Chondrocyte (in vitro differentiated cells): ENCODE results near the gene ECD. TPM values are rescaled to one million over a fixed set of nuclear protein-coding genes. Genes with fewer than 3 reads are reported as not detected.

Source experiments
- DNase-seq: peaks from one replicate; pipeline ENCODE4 v3.0.0; 2021; ENCODE audit warnings: mixed read lengths, low spot score
- H3K27ac Mint-ChIP-seq: one replicate; pipeline ENCODE4 v1.8.0; 2021; ENCODE audit warnings: mild to moderate bottlenecking, moderate library complexity, mixed read lengths; ENCODE audit not compliant: unreplicated experiment
- H3K27me3 Mint-ChIP-seq: 2 replicates; pipeline ENCODE4 v1.8.0; 2021; ENCODE audit warnings: low read depth, mixed read lengths
- H3K36me3 Mint-ChIP-seq: 2 replicates; pipeline ENCODE4 v1.8.0; 2021; ENCODE audit warnings: low read depth, mixed read lengths
- H3K4me1 Mint-ChIP-seq: 2 replicates; pipeline ENCODE4 v1.8.0; 2021; ENCODE audit warnings: low read depth, mild to moderate bottlenecking, mixed read lengths
- H3K4me3 Mint-ChIP-seq: one replicate; pipeline ENCODE4 v1.8.0; 2021; ENCODE audit warnings: mild to moderate bottlenecking, moderate library complexity, mixed read lengths; ENCODE audit not compliant: unreplicated experiment
- H3K9me3 Mint-ChIP-seq: 2 replicates; pipeline ENCODE4 v1.8.0; 2021; ENCODE audit warnings: low read depth, mixed read lengths
- total RNA-seq: library from RNA; stranded (reverse); gene quantifications from 3 replicates; pipeline ENCODE4 v1.2.1, GENCODE V29; 2021
- TF ChIP-seq, protein P1 (sequence below): fragments of 200-600 bp; sonication (generic); IDR thresholded peaks from 2 replicates; pipeline ENCODE4 v1.5.0; 2021; ENCODE audit warnings: antibody characterized with exemption, mild to moderate bottlenecking, moderate library complexity

The ECD gene
- total RNA-seq, 1 donor from 2014 or later: 26.6 TPM

GRCh38 chr10:73099141-73099540 lies 68.7 kb downstream of the ECD start:
- TF ChIP-seq, protein P1, sequence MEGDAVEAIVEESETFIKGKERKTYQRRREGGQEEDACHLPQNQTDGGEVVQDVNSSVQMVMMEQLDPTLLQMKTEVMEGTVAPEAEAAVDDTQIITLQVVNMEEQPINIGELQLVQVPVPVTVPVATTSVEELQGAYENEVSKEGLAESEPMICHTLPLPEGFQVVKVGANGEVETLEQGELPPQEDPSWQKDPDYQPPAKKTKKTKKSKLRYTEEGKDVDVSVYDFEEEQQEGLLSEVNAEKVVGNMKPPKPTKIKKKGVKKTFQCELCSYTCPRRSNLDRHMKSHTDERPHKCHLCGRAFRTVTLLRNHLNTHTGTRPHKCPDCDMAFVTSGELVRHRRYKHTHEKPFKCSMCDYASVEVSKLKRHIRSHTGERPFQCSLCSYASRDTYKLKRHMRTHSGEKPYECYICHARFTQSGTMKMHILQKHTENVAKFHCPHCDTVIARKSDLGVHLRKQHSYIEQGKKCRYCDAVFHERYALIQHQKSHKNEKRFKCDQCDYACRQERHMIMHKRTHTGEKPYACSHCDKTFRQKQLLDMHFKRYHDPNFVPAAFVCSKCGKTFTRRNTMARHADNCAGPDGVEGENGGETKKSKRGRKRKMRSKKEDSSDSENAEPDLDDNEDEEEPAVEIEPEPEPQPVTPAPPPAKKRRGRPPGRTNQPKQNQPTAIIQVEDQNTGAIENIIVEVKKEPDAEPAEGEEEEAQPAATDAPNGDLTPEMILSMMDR: no peak
- Mint-ChIP-seq H3K27ac (no peak overlapping the region), H3K4me1 (peaks cover 17% of the 10 kb centered on the region), H3K36me3 (peaks cover 2% of the 10 kb centered on the region), H3K9me3 (no peaks in the 10 kb centered on the region), H3K27me3 (no peaks in the 10 kb centered on the region), H3K4me3 (no peak overlapping the region)
- DNase-seq: no peak

- Mint-ChIP-seq H3K9me3 (no peaks in the 10 kb centered on the region), H3K27ac (peak overlapping the region; percentile 98)
- TF ChIP-seq, protein P1: no peak
These were observed 70.5 kb downstream of the ECD start for GRCh38 chr10:73097305-73097670.

GRCh38 chr10:73096449-73097304 lies 71.1 kb downstream of the ECD start, which contains the start of gene P4HA1:
Gene P4HA1, minus strand, starts transcription at chr10:73096866. Its CDS starts 21,983 bp downstream, at chr10:73074883.
- DNase-seq: peak; percentile 100
- peak within 1 kb of the TSS; percentile 98 for H3K27ac Mint-ChIP-seq
- no peaks in the 10 kb centered on the region for H3K27me3 Mint-ChIP-seq
- H3K9me3 Mint-ChIP-seq: no peaks in the 10 kb centered on the region
- H3K4me3 Mint-ChIP-seq: peak within 1 kb of the TSS; percentile 95
- TF ChIP-seq, protein P1: peak; percentile 83
- H3K4me1 Mint-ChIP-seq: peaks cover 36% of the 10 kb centered on the region
- H3K36me3 Mint-ChIP-seq: no peaks in the 10 kb centered on the region

More at GRCh38 chr10:73097305-73097670, 70.5 kb downstream of the ECD start:
- DNase-seq: no peak
- Mint-ChIP-seq H3K27me3 (no peaks in the 10 kb centered on the region), H3K36me3 (peaks cover 2% of the 10 kb centered on the region), H3K4me3 (peak overlapping the region; percentile 95), H3K4me1 (peaks cover 32% of the 10 kb centered on the region)

DNA sequence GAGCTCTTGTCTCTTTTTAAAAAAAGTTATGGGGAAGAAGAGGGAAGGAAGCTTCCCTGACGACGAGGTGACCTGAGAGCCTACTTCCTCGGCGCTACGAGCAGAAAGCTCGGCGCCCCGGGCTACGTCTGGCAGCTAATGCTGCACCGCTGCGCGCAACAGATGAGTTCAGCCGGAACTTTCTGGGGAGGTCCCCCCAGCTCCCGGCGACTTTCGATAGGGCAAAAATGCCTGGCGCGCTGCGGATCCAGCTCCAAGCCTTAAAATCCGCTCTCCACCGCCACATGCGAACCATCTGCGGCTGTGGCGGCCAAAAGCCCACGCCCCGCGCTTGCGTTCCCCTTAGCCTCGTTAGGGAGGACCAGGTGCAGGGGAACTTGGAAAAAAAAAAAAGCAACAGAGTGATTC lies 71.8 kb downstream of the ECD start:
- H3K4me3 Mint-ChIP-seq: peak overlapping the region; percentile 95
- peak; percentile 93 for DNase-seq
- H3K4me1 Mint-ChIP-seq: peaks cover 41% of the 10 kb centered on the region
- H3K9me3 Mint-ChIP-seq: no peaks in the 10 kb centered on the region
- H3K27ac Mint-ChIP-seq: peak overlapping the region; percentile 98
- H3K27me3 Mint-ChIP-seq: no peaks in the 10 kb centered on the region
- TF ChIP-seq, protein P1: no peak
- no peaks in the 10 kb centered on the region for H3K36me3 Mint-ChIP-seq

DNA sequence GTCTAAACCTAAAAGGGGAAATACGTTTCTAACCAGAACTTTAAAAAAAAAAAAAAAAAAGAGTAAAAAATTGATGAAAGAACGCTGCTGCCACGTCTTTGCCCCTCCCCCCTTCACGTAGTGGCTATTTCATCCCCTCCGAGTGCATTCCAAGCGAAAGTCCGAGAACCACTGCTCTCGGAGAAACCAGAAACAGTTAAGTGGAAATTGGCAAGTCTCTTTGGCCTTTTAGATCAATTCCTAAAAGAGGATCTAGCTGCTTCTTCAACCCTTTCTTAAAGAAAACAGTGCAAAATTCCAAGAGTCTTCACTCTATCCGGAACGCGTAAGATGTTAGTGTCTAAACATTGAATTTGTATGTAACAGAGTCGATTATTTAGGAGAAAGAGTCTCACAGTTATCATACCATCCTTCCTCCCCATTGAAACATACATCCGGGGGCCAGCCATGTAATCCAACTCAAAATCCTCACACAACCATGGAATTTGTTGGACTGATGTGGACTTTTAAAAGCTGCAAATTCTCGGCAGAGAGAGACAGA lies 72.3 kb downstream of the ECD start:
- peaks cover 41% of the 10 kb centered on the region for H3K4me1 Mint-ChIP-seq
- peak overlapping the region; percentile 98 for H3K27ac Mint-ChIP-seq
- TF ChIP-seq, protein P1: no peak
- no peak for DNase-seq
- H3K9me3 Mint-ChIP-seq: no peaks in the 10 kb centered on the region
- no peaks in the 10 kb centered on the region for H3K27me3 Mint-ChIP-seq
- peak overlapping the region; percentile 95 for H3K4me3 Mint-ChIP-seq
- H3K36me3 Mint-ChIP-seq: no peaks in the 10 kb centered on the region
